22Rv1 (cell line): ENCODE results near the gene COL27A1.

ENCODE experiments used
- CTCF ChIP-seq: fragments of 450-650 bp; IDR thresholded peaks from 2 replicates; pipeline ENCODE4 v1.5.1; 2017; ENCODE audit warnings: mild to moderate bottlenecking
- ZFX ChIP-seq: fragments of 450-650 bp; IDR thresholded peaks from 2 replicates; pipeline ENCODE4 v1.6.1; 2017; ENCODE audit warnings: antibody characterized with exemption, borderline replicate concordance

GRCh38 chr9:114336157-114336556 is 180.8 kb downstream of the COL27A1 start:
- TF ChIP-seq CTCF (no peak), ZFX (no peak)
